ENCODE measurements around the gene USP12. TPM values are rescaled to one million over a fixed set of nuclear protein-coding genes. Genes with fewer than 3 reads are reported as not detected.

The USP12 gene
- total RNA-seq, 2 donors from 2014 or later: 11.6 to 23.0 TPM

DNA sequence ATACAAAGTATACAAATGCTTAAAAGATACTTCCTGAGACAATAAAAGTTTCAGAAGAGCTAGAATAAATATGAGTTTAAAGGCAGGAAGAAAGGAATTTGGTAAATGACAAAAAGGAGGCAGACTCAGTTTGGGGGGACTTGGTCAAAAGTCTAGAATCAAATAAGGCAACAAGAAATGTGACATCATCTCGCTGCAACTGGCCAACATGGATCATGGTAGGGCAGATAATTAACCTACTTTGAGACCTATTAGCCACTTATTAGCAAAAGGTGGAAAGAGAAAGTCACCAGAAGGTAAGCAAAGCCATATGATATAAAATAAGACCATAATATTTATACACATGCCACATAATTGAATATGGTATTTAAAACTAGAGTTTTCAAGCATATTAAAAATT lies 5.3 kb downstream of the USP12 start:
- no peak overlapping the region for H3K4me3 ChIP-seq
- H3K9me3 ChIP-seq: no peaks in the 10 kb centered on the region
- TF ChIP-seq, protein P1, sequence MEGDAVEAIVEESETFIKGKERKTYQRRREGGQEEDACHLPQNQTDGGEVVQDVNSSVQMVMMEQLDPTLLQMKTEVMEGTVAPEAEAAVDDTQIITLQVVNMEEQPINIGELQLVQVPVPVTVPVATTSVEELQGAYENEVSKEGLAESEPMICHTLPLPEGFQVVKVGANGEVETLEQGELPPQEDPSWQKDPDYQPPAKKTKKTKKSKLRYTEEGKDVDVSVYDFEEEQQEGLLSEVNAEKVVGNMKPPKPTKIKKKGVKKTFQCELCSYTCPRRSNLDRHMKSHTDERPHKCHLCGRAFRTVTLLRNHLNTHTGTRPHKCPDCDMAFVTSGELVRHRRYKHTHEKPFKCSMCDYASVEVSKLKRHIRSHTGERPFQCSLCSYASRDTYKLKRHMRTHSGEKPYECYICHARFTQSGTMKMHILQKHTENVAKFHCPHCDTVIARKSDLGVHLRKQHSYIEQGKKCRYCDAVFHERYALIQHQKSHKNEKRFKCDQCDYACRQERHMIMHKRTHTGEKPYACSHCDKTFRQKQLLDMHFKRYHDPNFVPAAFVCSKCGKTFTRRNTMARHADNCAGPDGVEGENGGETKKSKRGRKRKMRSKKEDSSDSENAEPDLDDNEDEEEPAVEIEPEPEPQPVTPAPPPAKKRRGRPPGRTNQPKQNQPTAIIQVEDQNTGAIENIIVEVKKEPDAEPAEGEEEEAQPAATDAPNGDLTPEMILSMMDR (IDR thresholded peaks at IDR 0.05): no peak
- DNase-seq (ENCODE audit: low spot score): no peak
- H3K4me1 ChIP-seq: peaks cover 0 to 51% of the 10 kb centered on the region in 2 donors
- H3K36me3 ChIP-seq: no peaks in the 10 kb centered on the region
- H3K27ac ChIP-seq: no peak overlapping the region
- no peaks in the 10 kb centered on the region for H3K27me3 ChIP-seq

DNA sequence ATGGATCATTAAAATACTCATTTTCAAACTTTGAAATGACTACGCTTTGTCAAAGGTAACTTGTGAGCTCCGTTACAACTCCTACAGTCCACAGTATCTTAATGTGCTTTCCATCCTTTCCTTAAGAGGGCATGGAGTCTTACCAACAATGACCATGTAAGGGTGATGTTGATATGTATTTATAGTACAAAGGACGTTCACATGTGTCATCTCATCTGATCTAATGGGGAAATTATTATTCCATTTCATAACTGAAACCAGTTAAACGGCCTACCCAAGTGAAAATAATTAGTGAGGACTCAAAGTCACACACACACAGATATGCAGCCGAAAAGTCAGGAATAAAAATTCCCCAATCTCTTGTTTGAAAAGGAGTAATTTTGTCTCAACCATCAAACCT lies 9.6 kb downstream of the USP12 start:
- no peaks in the 10 kb centered on the region for H3K27me3 ChIP-seq
- no peak for DNase-seq (ENCODE audit: low spot score)
- no peak overlapping the region for H3K27ac ChIP-seq
- TF ChIP-seq, protein P1 (IDR thresholded peaks at IDR 0.05): no peak
- no peaks in the 10 kb centered on the region for H3K9me3 ChIP-seq
- peaks cover 0 to 25% of the 10 kb centered on the region in 2 donors for H3K4me1 ChIP-seq
- no peaks in the 10 kb centered on the region for H3K36me3 ChIP-seq
- no peak overlapping the region for H3K4me3 ChIP-seq

- H3K36me3 ChIP-seq: no peaks in the 10 kb centered on the region
- no peak for DNase-seq (ENCODE audit: low spot score)
- peaks cover 0 to 23% of the 10 kb centered on the region in 2 donors for H3K4me1 ChIP-seq
- H3K27me3 ChIP-seq: no peaks in the 10 kb centered on the region
- H3K27ac ChIP-seq: no peak overlapping the region
- no peak overlapping the region for H3K4me3 ChIP-seq
- TF ChIP-seq, protein P1 (IDR thresholded peaks at IDR 0.05): no peak
- no peaks in the 10 kb centered on the region for H3K9me3 ChIP-seq
Measured at GRCh38 chr13:27161423-27161822, 10.2 kb downstream of the USP12 start.

DNA sequence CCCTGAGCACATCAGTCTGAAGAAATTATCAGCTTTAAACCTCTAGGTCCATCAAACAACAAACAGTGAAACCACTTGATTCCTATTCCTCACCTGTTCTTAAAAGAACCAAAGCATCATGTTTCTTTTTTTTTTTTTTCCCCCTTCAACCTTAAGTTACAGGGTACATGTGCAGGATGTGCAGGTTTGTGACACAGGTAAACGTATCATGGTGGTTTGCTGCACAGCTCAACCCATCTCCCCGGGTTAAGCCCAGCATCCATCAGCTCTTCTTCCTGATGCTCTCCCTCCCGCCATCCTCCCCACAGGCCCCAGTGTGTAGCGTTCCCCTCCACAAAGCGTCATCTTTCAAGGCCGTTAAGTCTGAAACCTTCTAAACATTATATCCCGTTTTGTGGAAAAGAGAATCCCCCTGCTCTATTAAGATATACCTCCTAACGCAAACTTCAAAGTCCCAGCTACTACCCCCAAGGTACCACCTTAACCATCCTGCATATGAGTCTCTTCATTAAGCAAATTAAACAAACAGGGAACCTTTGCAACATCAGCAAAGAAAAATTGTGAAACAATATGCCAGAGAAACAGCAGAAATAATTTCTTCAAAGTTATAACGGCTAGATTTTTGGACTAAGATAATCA lies 10.8 kb downstream of the USP12 start:
- no peaks in the 10 kb centered on the region for H3K36me3 ChIP-seq
- H3K9me3 ChIP-seq: peaks cover 0 to 3% of the 10 kb centered on the region in 2 donors
- no peak overlapping the region for H3K4me3 ChIP-seq
- no peak overlapping the region for H3K27ac ChIP-seq
- DNase-seq (ENCODE audit: low spot score): no peak
- TF ChIP-seq, protein P1 (IDR thresholded peaks at IDR 0.05): no peak
- H3K4me1 ChIP-seq: peaks cover 0 to 18% of the 10 kb centered on the region in 2 donors
- no peaks in the 10 kb centered on the region for H3K27me3 ChIP-seq

GRCh38 chr13:27159806-27160563 lies 11.6 kb downstream of the USP12 start:
- H3K9me3 ChIP-seq: peaks cover 0 to 3% of the 10 kb centered on the region in 2 donors
- H3K27ac ChIP-seq: no peak overlapping the region

More at GRCh38 chr13:27159806-27160563, 11.6 kb downstream of the USP12 start:
- no peak overlapping the region for H3K4me3 ChIP-seq
- TF ChIP-seq, protein P1 (IDR thresholded peaks at IDR 0.05): no peak
- H3K27me3 ChIP-seq: no peaks in the 10 kb centered on the region
- no peak for DNase-seq (ENCODE audit: low spot score)
- peaks cover 0 to 18% of the 10 kb centered on the region in 2 donors for H3K4me1 ChIP-seq
- H3K36me3 ChIP-seq: no peaks in the 10 kb centered on the region
